GM23338 (cell line): ENCODE measurements around the gene MBNL3.

ENCODE experiments used
- CTCF ChIP-seq, 2 experiments: fragments of 200-600 bp in 1 of 2; sonication (generic) in 1 of 2; conservative IDR thresholded peaks; 2 replicates each; pipeline versions ENCODE4 v1.5.1 to v1.6.1; 2016 to 2017; ENCODE audit warnings: antibody characterized with exemption in 2 of 2, low read depth in 2 of 2, mild to moderate bottlenecking in 2 of 2, moderate library complexity in 1 of 2
- ETS1 ChIP-seq: IDR thresholded peaks from 2 replicates; pipeline ENCODE4 v1.6.1; 2016; ENCODE audit warnings: antibody characterized with exemption

DNA sequence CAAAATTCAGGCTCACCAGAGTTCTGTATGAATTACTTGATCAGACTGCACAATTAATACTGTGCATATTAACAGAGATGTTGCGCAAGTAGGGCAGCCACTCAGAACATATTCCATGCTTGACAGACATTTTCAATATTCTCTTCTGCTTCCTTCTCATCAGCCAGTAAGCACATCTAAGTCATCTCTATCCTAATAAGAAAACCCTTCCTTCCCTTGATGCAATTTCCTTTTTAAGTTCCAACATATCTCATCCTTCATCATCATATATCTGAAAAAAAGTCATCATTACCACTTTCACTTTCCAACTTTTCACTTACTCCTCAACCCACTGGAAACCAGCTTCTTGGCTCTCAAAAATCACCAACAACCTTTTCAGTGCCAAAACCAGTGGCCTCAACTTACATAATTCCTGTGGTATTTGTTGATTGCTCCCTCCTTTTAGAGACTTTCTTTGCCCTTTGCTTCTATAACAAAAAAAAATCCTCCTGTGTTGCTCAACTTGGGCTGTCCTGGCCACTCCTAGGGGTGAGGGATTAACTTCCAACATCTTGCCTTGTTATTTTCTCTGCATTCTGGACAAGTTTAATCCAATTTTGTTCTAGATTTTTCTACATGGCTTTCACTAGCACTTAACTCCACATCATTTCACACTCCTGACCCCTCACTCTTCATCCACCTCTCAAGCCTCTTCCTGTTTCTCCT is 14.1 kb downstream of the MBNL3 start:
- no peak for TF ChIP-seq CTCF (conservative IDR thresholded peaks at IDR 0.05; ENCODE audit: low read depth in 2 of 2)
- no peak for TF ChIP-seq ETS1
